Hepatocyte (in vitro differentiated cells): ENCODE results near the gene LYZL4.

ENCODE experiments used
- EZH2phosphoT487 ChIP-seq: fragments of 200-600 bp; sonication (generic); IDR thresholded peaks from one replicate; pipeline ENCODE4 v1.6.1; 2018; ENCODE audit warnings: antibody characterized with exemption, mild to moderate bottlenecking, low read depth, moderate library complexity; ENCODE audit not compliant: unreplicated experiment, severe bottlenecking
- TF ChIP-seq, protein P1 (sequence below): fragments of 200-600 bp; sonication (generic); IDR thresholded peaks from 2 replicates; pipeline ENCODE4 v1.5.1; 2016; ENCODE audit warnings: antibody characterized with exemption, mild to moderate bottlenecking; ENCODE audit not compliant: poor library complexity

DNA sequence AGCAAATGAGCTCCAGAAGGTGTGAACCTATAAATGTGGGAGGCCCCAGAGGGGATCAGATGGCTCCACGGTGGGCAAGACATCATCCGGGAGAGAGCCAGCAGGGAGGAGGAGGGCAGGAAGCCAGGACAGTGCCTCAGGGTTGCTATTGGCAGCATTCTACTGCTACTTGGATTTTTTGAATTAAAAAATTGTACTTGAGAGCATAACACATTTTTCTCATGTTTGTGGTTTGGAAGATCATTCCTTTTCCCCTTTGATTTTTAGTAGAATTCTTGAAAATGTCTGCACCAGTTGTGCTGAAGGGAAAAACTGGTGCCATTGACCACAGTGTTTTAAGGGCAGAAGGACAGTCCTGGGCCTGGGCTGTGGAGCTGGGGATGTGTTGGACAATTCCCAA is 59.2 kb downstream of the LYZL4 start:
- TF ChIP-seq EZH2phosphoT487, result no peak
- TF ChIP-seq, protein P1, sequence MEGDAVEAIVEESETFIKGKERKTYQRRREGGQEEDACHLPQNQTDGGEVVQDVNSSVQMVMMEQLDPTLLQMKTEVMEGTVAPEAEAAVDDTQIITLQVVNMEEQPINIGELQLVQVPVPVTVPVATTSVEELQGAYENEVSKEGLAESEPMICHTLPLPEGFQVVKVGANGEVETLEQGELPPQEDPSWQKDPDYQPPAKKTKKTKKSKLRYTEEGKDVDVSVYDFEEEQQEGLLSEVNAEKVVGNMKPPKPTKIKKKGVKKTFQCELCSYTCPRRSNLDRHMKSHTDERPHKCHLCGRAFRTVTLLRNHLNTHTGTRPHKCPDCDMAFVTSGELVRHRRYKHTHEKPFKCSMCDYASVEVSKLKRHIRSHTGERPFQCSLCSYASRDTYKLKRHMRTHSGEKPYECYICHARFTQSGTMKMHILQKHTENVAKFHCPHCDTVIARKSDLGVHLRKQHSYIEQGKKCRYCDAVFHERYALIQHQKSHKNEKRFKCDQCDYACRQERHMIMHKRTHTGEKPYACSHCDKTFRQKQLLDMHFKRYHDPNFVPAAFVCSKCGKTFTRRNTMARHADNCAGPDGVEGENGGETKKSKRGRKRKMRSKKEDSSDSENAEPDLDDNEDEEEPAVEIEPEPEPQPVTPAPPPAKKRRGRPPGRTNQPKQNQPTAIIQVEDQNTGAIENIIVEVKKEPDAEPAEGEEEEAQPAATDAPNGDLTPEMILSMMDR, result no peak
